A549 (cell line): Measurements from ENCODE around the gene PRR19.

Experiments
- CTCF ChIP-seq: fragments of >200 bp; sonication (Bioruptor Twin); formaldehyde crosslinking; IDR thresholded peaks from 3 replicates; pipeline ENCODE4 v1.5.1; 2016
- HMGXB4 ChIP-seq: fragments of 250-450 bp; sonication (Bioruptor Pico); IDR thresholded peaks from 2 replicates; pipeline ENCODE4 v1.5.0; 2021; ENCODE audit warnings: mild to moderate bottlenecking, moderate library complexity, borderline replicate concordance
- HOXA7 ChIP-seq: fragments of 250-450 bp; sonication (Bioruptor Pico); IDR thresholded peaks from 2 replicates; pipeline ENCODE4 v1.5.0; 2020; ENCODE audit warnings: mild to moderate bottlenecking, moderate library complexity
- JUNB ChIP-seq: fragments of >200 bp; sonication (Bioruptor Twin); formaldehyde crosslinking; IDR thresholded peaks from 2 replicates; pipeline ENCODE4 v1.6.1; 2016
- KDM1A ChIP-seq: fragments of 200-600 bp; sonication (generic); IDR thresholded peaks from 2 replicates; pipeline ENCODE4 v1.6.1; 2016; ENCODE audit warnings: low read depth, mild to moderate bottlenecking
- MAFK ChIP-seq: fragments of 450-650 bp; IDR thresholded peaks from 2 replicates; pipeline ENCODE4 v1.6.1; 2014; ENCODE audit not compliant: partially characterized antibody
- MAX ChIP-seq: IDR thresholded peaks from 2 replicates; pipeline ENCODE4 v1.6.1; 2012
- MYC ChIP-seq: IDR thresholded peaks from 2 replicates; pipeline ENCODE4 v1.6.1; 2012; ENCODE audit warnings: mild to moderate bottlenecking, inconsistent platforms, low read length, improper control_type of control experiment, borderline replicate concordance
- PHF8 ChIP-seq: fragments of 200-600 bp; sonication (generic); IDR thresholded peaks from 2 replicates; pipeline ENCODE4 v1.6.1; 2016; ENCODE audit warnings: low read depth, mild to moderate bottlenecking, antibody characterized with exemption, moderate library complexity, borderline replicate concordance
- POLR2A ChIP-seq: IDR thresholded peaks from 2 replicates; pipeline ENCODE4 v1.6.1; 2012; ENCODE audit warnings: mild to moderate bottlenecking, low read length
- RFX5 ChIP-seq: fragments of 450-650 bp; IDR thresholded peaks from 2 replicates; pipeline ENCODE4 v1.7.1; 2014; ENCODE audit warnings: antibody characterized with exemption, mild to moderate bottlenecking, moderate library complexity
- TP53 ChIP-seq: fragments of 250-450 bp; sonication (Bioruptor Pico); IDR thresholded peaks from 2 replicates; pipeline ENCODE4 v1.5.0; 2021; ENCODE audit warnings: mild to moderate bottlenecking, moderate library complexity

GRCh38 chr19:42303101-42303464 lies 1.2 kb downstream of the PRR19 start:
- TF ChIP-seq CTCF (no peak), MAFK (no peak), JUNB (no peak), RFX5 (no peak), MYC (no peak), PHF8 (no peak), HOXA7 (CRISPR knock-in tag) (no peak), POLR2A (no peak), KDM1A (no peak), MAX (no peak), TP53 (CRISPR knock-in tag) (no peak), HMGXB4 (CRISPR knock-in tag) (no peak)
